NCI-H345 treated with DMSO at 0.1 percent for 48 hours (cell line): ENCODE data around the gene BDKRB2.
"Not testable (repeated sequence)": the region's sequence is repeated elsewhere in the genome, so short reads cannot be mapped to it uniquely, and the experiment has no call there.

Source experiments
- DNase-seq: peaks from one replicate; lab custom pipeline; 2025; ENCODE audit not compliant: unreplicated experiment; lab: John Stamatoyannopoulos, UW

BDKRB2 gene

GRCh38 chr14:96221841-96222240 is 17.2 kb downstream of the BDKRB2 start:
- no peak for DNase-seq

DNA sequence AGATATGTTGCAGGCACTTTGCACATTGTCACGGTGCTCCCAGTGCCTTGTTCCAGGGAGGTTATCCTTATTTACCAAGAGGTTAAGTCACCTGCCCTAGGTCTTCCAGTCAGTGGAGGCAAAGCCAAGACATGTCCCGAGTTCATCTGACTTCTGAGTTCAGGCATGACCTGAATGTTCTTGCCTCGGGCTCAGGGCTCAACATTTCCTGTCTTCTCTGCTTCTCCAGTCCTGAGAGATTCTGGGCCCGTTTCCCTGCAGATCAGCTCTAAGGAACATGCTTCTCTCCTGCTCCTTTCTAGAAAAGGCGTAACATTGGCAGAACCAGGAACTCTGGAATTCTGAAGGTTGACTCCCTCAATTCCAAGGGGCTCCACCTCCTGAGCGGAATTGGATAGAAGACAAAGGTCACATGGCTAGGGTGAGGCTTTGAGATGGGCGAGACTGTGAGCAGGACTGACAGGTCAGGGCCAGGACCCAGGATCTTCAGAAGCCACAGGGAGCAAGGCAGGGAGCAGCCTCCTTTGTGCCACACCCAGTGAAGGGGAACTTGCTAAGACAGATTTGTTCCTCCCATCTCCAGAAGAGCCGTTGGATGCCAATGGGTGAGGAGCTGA is 19.9 kb downstream of the BDKRB2 start:
- DNase-seq, result no peak

DNA sequence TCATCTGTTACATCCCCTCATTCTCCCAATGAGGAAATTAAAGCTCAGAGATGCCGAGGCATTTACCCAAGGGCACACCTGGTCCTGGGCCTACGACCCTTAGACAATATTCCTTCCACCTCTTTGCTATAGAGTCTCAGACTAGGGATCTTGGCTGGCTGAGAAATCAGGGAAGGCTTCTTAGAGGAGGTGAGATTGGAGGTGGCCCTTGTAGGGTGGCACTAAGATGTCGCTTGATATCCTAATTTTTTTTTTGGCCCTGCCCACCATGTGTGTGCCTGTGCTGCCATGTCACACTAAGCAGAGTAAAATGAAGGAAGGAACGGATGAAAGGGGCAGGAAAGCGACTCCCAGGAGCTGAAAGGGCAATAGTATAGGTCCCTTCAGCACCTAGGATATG is 20.6 kb downstream of the BDKRB2 start:
- DNase-seq, result no peak

- no peak for DNase-seq
These were observed 21.1 kb downstream of the BDKRB2 start for GRCh38 chr14:96225745-96226151.

- no peak for DNase-seq
These were observed 22.8 kb downstream of the BDKRB2 start for GRCh38 chr14:96227428-96227827.

GRCh38 chr14:96229315-96229714 is 24.7 kb downstream of the BDKRB2 start:
- no peak for DNase-seq

- DNase-seq, result no peak
These were observed 26.4 kb downstream of the BDKRB2 start for GRCh38 chr14:96231056-96231455.

GRCh38 chr14:96231526-96232130 is 27.0 kb downstream of the BDKRB2 start:
- no peak for DNase-seq

DNA sequence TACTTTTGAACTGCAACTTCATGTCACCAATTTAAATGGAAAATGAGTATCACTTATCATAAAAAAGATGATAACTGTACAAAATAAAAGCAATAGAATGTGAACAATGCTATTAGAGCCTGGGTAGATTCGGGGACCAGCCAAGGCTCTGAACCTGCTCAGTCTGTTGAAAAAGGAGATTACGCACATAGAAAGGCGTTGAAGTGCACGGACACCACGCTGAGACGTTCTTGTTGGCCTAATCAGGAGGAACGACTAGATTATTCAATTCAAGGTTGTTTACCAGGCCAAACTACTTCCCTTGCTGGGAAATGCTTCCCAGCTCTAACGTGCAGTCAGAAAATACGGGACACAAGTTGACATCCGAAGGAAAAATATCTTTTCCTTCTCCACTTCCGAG is 27.9 kb downstream of the BDKRB2 start:
- no peak for DNase-seq

GRCh38 chr14:96233661-96234060 is 29.0 kb downstream of the BDKRB2 start:
- DNase-seq, result no peak

DNA sequence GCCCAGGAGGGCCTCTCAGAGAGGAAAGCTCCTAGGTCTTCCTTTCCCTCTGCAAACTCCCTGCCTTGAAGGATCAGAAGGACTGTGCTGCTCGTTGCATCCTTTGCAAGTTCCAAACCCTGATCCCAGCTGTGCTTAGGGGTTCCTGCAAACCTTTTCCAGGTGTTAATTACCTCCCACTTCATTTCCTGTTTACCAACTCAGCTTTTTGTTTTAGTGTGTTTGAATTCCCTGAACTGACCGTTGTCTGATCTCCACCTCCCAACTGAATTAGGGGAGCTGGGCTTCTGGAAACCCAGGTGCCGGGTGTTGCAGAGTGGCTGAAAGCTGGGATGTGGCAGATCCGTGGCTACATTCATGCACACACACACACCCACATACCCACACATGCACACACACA is 30.8 kb downstream of the BDKRB2 start:
- no peak for DNase-seq

DNA sequence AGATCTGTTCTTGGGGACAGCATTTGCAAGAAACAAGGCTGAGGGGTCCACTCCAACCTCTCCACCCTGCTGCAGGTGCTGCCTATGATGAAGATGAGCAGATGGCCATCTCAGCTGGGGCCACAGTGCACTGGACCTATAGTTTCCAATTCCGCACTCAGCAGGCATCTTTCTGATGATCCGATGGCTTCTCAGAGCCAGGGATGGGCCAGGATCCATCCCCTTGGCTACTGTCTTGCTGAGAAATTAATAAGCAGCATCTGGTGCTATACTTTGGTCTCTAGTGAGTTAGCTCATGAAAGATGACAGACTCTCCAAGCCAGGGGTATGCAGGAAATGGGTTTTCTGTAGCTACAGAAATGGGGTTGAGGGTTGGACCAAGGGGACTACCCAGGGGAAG is 33.0 kb downstream of the BDKRB2 start:
- DNase-seq, result no peak

DNA sequence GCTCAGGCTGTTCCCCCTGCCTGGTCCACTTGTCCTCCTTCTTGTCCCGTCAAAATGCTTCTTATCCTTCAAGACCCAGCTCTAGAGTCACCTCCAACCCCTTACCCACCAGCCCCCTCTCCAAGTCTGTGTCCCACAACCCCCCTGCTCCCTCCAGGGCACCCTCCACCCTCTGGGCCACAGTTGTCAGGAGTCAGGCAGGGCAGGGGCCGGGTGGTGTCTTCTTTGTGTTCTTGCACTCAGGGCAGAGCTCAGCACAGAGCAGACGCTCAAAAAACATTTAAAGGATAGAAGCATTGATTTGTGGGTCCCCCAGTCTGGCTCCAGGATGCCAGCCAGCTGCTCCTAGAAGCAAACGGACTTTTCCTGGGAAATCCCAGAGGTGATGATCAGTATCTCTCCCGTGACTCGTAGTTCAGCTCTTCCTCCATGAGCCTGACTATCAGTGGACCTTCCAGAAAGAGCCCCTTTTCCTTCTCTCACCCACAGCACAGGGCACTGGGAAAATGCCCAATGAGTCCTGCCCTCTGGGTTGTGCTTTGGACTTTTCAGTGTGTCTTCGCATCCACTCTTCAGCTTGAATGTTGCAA is 34.1 kb downstream of the BDKRB2 start:
- DNase-seq, result no peak

GRCh38 chr14:96239711-96240141 is 35.1 kb downstream of the BDKRB2 start:
- DNase-seq, result no peak

GRCh38 chr14:96240641-96241040 is 36.0 kb downstream of the BDKRB2 start:
- DNase-seq, result no peak

- no peak for DNase-seq
These were observed 37.5 kb downstream of the BDKRB2 start for GRCh38 chr14:96242126-96242525.

- no peak for DNase-seq
These were observed 39.1 kb downstream of the BDKRB2 start for GRCh38 chr14:96243785-96244184.

DNA sequence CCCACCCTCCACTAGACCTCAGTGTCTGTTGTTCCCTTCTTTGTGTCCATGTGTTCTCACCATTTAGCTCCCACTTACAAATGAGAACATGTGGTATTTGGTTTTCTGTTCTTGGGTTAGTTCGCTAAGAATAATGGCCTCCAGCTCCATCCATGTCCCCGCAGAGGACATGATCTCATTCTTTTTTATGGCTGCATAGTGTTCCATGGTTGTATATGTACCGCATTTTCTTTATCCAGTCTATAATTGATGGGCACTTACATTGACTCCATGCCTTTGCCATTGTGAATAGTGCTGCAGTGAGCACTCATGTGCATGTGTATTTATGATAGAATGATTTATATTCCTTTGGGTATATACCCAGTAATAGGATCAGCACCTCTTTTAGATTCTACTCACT is 40.4 kb downstream of the BDKRB2 start:
- not testable (repeated sequence) for DNase-seq

DNA sequence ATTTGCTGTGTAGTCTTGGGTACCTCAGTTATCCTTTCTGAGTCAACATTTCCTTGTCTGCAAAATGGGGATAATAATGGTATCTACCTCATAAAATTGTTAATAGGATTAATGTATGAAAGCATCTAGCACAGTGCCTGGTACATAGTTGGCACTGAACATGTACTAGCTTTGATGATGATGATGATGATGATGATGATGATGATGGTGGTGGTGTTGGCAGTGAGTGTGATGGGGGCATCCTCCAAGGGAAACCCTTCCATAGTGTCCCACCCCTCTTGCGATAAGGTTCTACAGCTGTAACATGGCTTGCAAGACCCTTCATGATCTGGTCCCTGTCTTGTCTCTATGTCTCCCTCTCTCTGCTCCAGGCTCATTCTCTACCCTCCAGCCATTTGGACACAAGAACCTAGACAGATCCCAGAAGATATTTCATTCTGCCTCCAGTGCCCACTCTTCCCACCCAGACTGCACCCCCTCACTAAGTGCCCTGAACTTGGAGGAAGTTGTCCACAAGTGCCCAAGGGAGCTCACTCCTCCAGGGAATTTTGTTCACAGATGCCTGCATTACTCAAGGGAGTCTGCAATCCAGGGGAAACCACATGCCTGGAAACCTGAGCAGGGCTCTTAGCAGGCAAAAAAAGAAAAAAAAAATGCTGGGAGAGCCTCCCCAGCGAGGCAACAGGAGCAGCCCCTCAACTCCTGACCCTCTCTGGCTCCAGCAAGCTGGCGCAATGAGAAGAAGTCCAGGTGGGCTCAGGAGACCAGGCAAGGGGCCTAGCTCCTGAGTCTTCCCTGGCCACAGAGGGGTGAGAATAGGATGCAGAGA is 41.3 kb downstream of the BDKRB2 start:
- no peak for DNase-seq

- no peak for DNase-seq
These were observed 41.9 kb downstream of the BDKRB2 start for GRCh38 chr14:96246539-96246847.

DNA sequence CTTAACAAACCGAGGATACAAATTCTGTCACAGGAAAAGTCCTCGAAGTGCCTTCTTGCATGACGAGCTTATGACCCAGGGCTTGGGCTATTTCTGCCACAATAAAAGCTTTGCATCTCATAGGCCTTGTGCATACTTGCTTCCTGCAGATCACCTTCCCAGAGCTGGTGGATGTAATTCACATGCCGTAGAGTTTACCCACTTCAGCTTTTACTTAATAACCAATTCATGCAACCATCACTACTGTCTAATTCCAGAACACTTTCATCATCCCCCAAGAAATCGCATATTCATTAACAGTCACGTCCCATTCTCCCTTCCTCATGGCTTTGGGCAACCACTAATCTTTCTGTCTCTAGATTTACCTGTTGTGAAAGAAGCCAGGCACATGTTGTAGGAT is 42.4 kb downstream of the BDKRB2 start:
- DNase-seq, result no peak

DNA sequence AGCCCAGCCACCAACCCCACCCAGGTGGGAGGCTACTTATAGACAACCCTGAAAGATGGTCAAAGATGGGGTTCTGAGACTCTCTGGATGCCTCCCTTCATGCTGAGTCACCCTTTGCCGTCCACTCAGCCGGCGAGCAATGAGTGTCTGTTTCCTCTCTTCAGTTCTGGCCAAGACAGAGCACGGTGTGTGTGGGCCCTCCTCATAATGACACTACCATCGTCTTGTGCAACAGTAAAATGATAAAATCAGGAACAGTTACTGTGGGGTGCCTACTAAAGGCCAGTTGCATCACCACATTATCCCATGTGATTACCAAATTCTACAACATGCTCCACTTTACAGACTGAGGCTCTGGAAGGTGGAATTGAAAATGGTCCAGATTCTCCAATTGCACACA is 44.4 kb downstream of the BDKRB2 start:
- DNase-seq, result no peak
